ENCODE data around the gene THRSP. TPM values are rescaled to one million over a fixed set of nuclear protein-coding genes. Genes with fewer than 3 reads are reported as not detected.

Gene THRSP
- polyA plus RNA-seq, 1 donor (not counting 4 experiments of a cell fraction or from before 2014, with no cell fraction given), result not detected

DNA sequence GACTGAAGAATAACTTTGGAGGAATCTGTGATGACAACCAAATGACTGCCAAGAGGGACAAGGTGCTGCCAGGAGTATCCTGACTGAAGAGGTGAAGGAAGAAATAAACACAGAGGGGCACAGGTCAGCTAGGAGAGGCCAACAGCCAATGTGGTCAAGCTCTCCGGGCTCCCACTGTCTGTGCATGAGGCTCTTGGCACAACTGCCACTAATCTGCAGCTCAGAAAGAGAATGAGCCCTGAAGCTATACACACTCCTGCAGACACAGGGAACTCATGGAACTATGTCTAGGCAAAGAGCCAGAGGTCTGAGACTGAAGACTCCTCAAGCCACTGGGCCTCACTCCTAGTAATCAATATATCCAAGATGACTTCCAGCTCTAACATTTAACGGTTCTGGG lies 7.0 kb downstream of the THRSP start:
- Histone ChIP-seq H3K27me3 (ENCODE audit: control insufficient read depth, extremely low read depth, insufficient read depth, low read length) (no peaks in the 10 kb centered on the region), H3K4me2 (ENCODE audit: control insufficient read depth, extremely low read depth, insufficient read depth, low read depth, low read length) (no peak overlapping the region), H3K9me3 (ENCODE audit: control insufficient read depth, low read depth, low read length) (no peaks in the 10 kb centered on the region), H4K20me1 (ENCODE audit: control insufficient read depth, extremely low read depth, insufficient read depth, low read length) (peaks cover 5% of the 10 kb centered on the region), H3K9ac (ENCODE audit: control insufficient read depth, extremely low read depth, insufficient read depth, low read length) (no peak overlapping the region), H3K79me2 (ENCODE audit: control insufficient read depth, insufficient read depth, low read length) (peaks cover 32% of the 10 kb centered on the region), H2AFZ (ENCODE audit: control insufficient read depth, low read length) (no peak overlapping the region), H3K4me3 (ENCODE audit: control insufficient read depth in 2 of 3, extremely low read depth in 1 of 3, insufficient read depth in 2 of 3, low read depth in 1 of 3, low read length in 3 of 3) (no peak overlapping the region), H3K9me1 (ENCODE audit: control insufficient read depth, extremely low read depth, insufficient read depth, low read length) (no peaks in the 10 kb centered on the region), H3K4me1 (ENCODE audit: control insufficient read depth, extremely low read depth, insufficient read depth, low read length) (no peaks in the 10 kb centered on the region), H3K36me3 (ENCODE audit: control insufficient read depth in 2 of 2, extremely low read depth in 1 of 2, insufficient read depth in 2 of 2, low read length in 2 of 2) (peaks cover 10 to 14% of the 10 kb centered on the region in 2 experiments), H3K27ac (ENCODE audit: control insufficient read depth, insufficient read depth, low read length) (no peak overlapping the region)
- TF ChIP-seq EZH2 (IDR thresholded peaks at IDR 0.05; ENCODE audit: low read length), result no peak
- TF ChIP-seq, protein P1, sequence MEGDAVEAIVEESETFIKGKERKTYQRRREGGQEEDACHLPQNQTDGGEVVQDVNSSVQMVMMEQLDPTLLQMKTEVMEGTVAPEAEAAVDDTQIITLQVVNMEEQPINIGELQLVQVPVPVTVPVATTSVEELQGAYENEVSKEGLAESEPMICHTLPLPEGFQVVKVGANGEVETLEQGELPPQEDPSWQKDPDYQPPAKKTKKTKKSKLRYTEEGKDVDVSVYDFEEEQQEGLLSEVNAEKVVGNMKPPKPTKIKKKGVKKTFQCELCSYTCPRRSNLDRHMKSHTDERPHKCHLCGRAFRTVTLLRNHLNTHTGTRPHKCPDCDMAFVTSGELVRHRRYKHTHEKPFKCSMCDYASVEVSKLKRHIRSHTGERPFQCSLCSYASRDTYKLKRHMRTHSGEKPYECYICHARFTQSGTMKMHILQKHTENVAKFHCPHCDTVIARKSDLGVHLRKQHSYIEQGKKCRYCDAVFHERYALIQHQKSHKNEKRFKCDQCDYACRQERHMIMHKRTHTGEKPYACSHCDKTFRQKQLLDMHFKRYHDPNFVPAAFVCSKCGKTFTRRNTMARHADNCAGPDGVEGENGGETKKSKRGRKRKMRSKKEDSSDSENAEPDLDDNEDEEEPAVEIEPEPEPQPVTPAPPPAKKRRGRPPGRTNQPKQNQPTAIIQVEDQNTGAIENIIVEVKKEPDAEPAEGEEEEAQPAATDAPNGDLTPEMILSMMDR (optimal IDR thresholded peaks at IDR 0.05 in 1 of 3, IDR thresholded peaks at IDR 0.05 in 1 of 3, conservative IDR thresholded peaks at IDR 0.05 in 1 of 3; ENCODE audit: extremely low read depth in 1 of 3, insufficient read depth in 2 of 3, low read length in 3 of 3), result no peak
- FAIRE-seq (no peak), DNase-seq (ENCODE audit: low read depth, low spot score) (no peak)
- dilution Hi-C loops (cut with MboI; ENCODE audit: extremely low pct_ligation_motif_present, low sequenced_read_pairs), result no loop called here

DNA sequence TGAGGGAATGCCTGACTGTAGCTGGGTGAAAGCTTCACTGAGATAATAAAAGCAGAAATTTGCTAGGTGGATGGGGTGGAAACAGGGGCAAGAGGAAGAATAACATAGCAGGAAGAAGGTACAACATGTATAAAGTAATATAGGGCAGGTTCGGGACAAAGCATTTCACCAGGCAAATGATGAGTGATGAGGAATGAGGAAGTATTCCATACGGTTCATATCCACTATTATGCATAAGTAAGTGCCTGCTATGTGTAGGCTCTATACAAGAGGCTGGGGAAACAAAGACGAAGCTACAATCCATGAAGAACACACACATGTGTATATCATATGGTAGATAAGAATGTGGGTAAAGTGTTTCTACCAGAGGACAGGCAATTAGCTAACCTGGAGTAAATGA lies 8.1 kb downstream of the THRSP start:
- TF ChIP-seq, protein P1 (optimal IDR thresholded peaks at IDR 0.05 in 1 of 3, IDR thresholded peaks at IDR 0.05 in 1 of 3, conservative IDR thresholded peaks at IDR 0.05 in 1 of 3; ENCODE audit: extremely low read depth in 1 of 3, insufficient read depth in 2 of 3, low read length in 3 of 3), result no peak
- TF ChIP-seq EZH2 (IDR thresholded peaks at IDR 0.05; ENCODE audit: low read length), result no peak
- Histone ChIP-seq H3K79me2 (ENCODE audit: control insufficient read depth, insufficient read depth, low read length) (peaks cover 42% of the 10 kb centered on the region), H3K9me1 (ENCODE audit: control insufficient read depth, extremely low read depth, insufficient read depth, low read length) (peaks cover 4% of the 10 kb centered on the region), H3K4me2 (ENCODE audit: control insufficient read depth, extremely low read depth, insufficient read depth, low read depth, low read length) (no peak overlapping the region), H4K20me1 (ENCODE audit: control insufficient read depth, extremely low read depth, insufficient read depth, low read length) (peaks cover 5% of the 10 kb centered on the region), H3K27me3 (ENCODE audit: control insufficient read depth, extremely low read depth, insufficient read depth, low read length) (no peaks in the 10 kb centered on the region), H3K4me3 (ENCODE audit: control insufficient read depth in 2 of 3, extremely low read depth in 1 of 3, insufficient read depth in 2 of 3, low read depth in 1 of 3, low read length in 3 of 3) (no peak overlapping the region), H3K27ac (ENCODE audit: control insufficient read depth, insufficient read depth, low read length) (no peak overlapping the region), H3K4me1 (ENCODE audit: control insufficient read depth, extremely low read depth, insufficient read depth, low read length) (no peaks in the 10 kb centered on the region), H3K36me3 (ENCODE audit: control insufficient read depth in 2 of 2, extremely low read depth in 1 of 2, insufficient read depth in 2 of 2, low read length in 2 of 2) (peaks cover 10 to 14% of the 10 kb centered on the region in 2 experiments), H3K9ac (ENCODE audit: control insufficient read depth, extremely low read depth, insufficient read depth, low read length) (no peak overlapping the region), H2AFZ (ENCODE audit: control insufficient read depth, low read length) (no peak overlapping the region), H3K9me3 (ENCODE audit: control insufficient read depth, low read depth, low read length) (no peaks in the 10 kb centered on the region)
- no peak for FAIRE-seq
- no peak for DNase-seq (ENCODE audit: low read depth, low spot score)
- dilution Hi-C loops (cut with MboI; ENCODE audit: extremely low pct_ligation_motif_present, low sequenced_read_pairs), result no loop called here
